Adipocyte (in vitro differentiated cells): ENCODE data around the gene CPNE5.

Experiments
- DNase-seq: peaks from one replicate; pipeline ENCODE4 v3.0.0-alpha.2; 2015; ENCODE audit warnings: low read depth
- H3K27me3 ChIP-seq: replicated peaks from 2 replicates; pipeline ENCODE4 v1.7.0; 2013; ENCODE audit warnings: mild to moderate bottlenecking, low read length, moderate library complexity; ENCODE audit not compliant: control insufficient read depth, insufficient read depth
- H3K36me3 ChIP-seq: 2 replicates; pipeline ENCODE4 v1.7.0; 2013; ENCODE audit warnings: low read length, mild to moderate bottlenecking, moderate library complexity; ENCODE audit not compliant: control insufficient read depth, insufficient read depth, severe bottlenecking
- H3K4me1 ChIP-seq: 2 replicates; pipeline ENCODE4 v1.7.0; 2013; ENCODE audit warnings: mild to moderate bottlenecking, low read length, moderate library complexity; ENCODE audit not compliant: control insufficient read depth, insufficient read depth
- H3K4me3 ChIP-seq: 2 replicates; pipeline ENCODE4 v1.7.0; 2013; ENCODE audit warnings: mild to moderate bottlenecking, low read length, moderate library complexity
- H3K9ac ChIP-seq: 2 replicates; pipeline ENCODE4 v1.7.0; 2013; ENCODE audit warnings: mild to moderate bottlenecking, low read length, moderate library complexity
- H3K9me3 ChIP-seq: 2 replicates; pipeline ENCODE4 v1.7.0; 2013; ENCODE audit warnings: mild to moderate bottlenecking, low read length, moderate library complexity; ENCODE audit not compliant: control insufficient read depth

CPNE5 gene

DNA sequence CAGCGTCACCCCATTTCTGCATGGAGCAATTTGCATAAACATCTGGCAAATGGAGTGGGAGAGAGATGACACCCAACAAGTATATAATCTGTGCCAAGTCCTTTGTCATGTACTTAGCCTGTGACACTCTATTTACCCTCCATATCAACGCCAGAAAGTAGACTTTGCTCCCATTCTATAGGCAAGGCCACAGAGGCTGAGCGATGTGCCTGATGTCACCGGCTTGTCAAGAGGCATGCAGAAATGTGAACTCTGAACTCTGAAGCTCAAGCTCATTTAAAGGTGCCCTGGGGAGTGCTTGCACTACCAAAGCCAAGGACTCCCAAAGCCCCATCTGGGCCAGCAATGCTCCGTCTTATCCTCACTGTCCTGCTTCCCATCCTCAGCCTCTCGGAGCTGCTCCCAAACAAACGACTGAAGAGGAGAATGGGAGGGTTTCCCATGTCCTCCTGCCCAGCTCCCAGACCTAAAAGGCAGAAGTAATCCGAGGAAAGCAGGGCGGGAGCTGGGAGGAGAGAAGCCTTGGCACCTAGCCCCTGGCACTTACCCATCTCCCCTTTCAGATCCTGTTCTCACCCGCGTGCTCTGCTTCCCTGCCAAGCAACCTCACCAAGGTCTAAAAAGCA lies 9.2 kb downstream of the CPNE5 start:
- H3K36me3 ChIP-seq = no peaks in the 10 kb centered on the region
- no peaks in the 10 kb centered on the region for H3K9me3 ChIP-seq
- no peak overlapping the region for H3K9ac ChIP-seq
- peaks cover 21% of the 10 kb centered on the region for H3K4me1 ChIP-seq
- H3K27me3 ChIP-seq = peaks cover 24% of the 10 kb centered on the region
- H3K4me3 ChIP-seq = no peak overlapping the region
- no peak for DNase-seq

DNA sequence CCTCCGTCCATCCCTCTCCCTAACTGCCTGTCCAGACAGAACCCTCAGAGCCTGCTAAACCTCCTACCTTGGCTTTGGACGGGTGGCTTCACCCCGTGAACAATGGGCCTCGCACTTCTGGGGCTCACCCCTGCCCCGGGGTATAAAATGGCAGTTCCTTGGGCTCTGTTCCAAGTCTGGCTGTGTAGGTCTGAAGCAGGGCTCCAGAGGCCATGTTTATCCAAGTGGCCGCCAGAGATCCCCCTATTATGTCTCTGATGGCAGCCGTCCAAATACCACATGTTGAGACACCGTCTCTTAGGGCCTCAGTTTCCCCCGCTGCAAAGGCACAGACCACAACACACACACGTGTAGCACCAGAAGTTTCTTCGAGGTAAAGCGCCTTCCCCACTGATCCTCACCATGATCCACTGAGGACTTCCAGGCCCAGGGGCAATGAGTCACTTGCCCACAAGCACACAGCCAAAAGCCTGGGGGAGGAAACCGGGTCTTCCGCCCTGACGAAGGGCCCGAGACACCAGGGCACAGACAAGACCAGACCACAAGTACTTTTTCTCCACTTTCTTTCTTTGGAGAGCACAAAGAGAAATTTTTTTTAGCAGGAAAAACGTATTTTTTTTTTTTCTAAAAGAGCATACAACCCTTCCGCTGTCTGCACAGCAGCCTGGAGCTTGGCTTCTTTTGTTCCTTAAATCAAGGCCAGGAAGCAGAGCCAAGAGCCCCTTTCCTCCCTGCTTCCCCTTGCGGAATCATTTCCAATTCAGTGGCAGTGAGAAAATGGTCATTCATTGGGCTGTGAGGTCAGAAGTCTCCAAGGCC lies 11.8 kb downstream of the CPNE5 start:
- peak; percentile 37 for DNase-seq
- H3K4me3 ChIP-seq = peak overlapping the region; percentile 25
- peaks cover 21% of the 10 kb centered on the region for H3K4me1 ChIP-seq
- peaks cover 29% of the 10 kb centered on the region for H3K27me3 ChIP-seq
- H3K9ac ChIP-seq = no peak overlapping the region
- no peaks in the 10 kb centered on the region for H3K9me3 ChIP-seq
- no peaks in the 10 kb centered on the region for H3K36me3 ChIP-seq

DNA sequence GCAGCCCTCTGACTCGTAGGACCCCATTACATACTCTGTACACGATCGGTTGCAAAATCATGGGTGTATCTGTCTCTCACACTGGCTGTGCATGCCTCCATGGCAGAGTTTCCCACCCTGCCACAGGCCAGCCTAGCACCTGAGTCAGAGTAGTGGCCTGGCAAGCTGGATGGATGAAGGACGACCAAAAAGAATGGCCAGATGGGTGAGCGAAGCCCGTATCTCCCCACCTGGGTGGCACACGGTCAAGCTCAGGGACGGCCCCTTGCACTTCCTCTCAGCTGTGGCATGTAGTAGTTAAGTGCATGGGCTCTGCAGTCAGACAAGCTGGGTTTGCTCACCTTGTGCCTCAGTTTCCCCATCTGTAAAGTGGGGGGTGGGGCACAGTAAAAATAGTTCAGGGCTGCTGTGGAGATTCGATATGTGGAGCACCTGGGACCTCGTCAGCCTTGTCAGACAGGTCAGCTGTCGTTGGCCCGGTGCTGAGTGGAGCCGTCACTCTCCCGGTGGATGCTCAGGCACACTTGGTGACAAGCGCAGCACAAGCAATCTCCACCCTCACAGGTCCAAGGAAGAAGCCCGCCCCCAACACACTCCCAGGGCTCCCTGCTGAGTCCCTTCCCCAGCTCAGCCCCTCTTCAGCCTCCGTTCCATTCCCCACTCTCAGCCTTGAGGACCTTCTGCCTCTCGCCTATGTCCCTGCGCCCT lies 12.6 kb downstream of the CPNE5 start:
- H3K4me3 ChIP-seq = no peak overlapping the region
- no peak for DNase-seq
- no peak overlapping the region for H3K9ac ChIP-seq
- H3K36me3 ChIP-seq = no peaks in the 10 kb centered on the region
- H3K27me3 ChIP-seq = peaks cover 37% of the 10 kb centered on the region
- peaks cover 21% of the 10 kb centered on the region for H3K4me1 ChIP-seq
- no peaks in the 10 kb centered on the region for H3K9me3 ChIP-seq

DNA sequence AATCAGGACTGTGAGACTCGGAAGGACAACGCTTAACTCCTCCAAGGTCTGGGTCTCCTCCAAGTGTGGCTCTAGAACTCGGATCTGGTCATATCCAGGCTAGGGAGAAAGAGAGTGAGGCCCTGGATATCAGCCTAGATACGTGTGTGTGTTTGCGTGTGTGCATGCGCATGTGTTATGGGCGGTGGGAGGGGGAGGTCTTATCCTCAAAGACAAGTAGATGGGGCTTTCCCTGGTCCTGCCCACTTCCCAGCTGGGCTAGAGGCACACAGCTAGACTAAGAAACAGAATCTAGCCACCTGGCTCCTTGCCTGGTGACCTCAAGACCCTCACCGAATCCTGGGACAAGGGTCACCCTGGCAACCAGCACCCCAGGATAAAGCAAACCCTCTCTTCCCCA lies 13.2 kb downstream of the CPNE5 start:
- DNase-seq = no peak
- H3K4me1 ChIP-seq = peaks cover 21% of the 10 kb centered on the region

DNA sequence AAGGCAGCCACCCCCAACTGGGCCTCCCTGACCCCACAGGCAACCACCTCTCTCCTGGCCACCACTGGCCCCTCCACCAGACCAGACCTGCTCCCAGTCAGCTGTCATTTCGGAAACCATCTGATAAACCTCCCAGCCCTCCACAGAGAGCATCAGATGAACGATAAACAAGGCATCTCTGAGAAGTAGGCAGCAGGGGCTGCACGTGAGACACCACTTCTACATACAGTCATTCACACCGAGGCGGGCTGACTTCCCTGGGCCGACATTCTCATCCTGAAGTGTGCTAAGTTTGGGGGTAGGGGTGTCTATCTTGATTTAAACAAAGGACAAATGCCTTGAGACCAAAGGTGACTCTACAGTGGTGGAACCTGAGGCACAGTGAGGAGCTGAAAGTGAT lies 13.8 kb downstream of the CPNE5 start:
- Histone ChIP-seq H3K4me1 (peaks cover 19% of the 10 kb centered on the region), H3K9ac (no peak overlapping the region), H3K36me3 (no peaks in the 10 kb centered on the region), H3K9me3 (no peaks in the 10 kb centered on the region), H3K27me3 (peaks cover 37% of the 10 kb centered on the region), H3K4me3 (no peak overlapping the region)
- DNase-seq = no peak

More for the DNA sequence above, 13.2 kb downstream of the CPNE5 start:
- no peak overlapping the region for H3K9ac ChIP-seq
- no peaks in the 10 kb centered on the region for H3K36me3 ChIP-seq
- H3K9me3 ChIP-seq = no peaks in the 10 kb centered on the region
- no peak overlapping the region for H3K4me3 ChIP-seq
- H3K27me3 ChIP-seq = peaks cover 37% of the 10 kb centered on the region

DNA sequence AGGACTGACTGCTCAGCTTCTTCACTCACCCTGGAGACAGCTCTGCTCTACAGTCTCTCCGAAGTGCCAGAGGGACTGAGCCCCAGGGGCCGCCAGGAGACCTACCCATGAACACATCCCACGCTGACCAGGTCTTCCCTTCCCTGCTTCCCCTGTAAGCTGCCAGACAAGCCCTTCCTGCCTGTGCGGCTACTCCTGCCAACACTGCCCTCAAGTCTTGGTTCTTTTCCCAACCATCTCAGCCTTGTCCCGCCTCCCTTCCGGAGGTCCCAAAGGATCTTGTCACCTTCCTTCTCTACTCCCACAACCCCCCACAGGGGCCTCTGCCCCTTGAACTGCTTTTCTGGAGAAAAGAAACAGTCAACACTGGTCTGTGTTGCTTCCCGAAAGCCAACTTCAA lies 15.0 kb downstream of the CPNE5 start:
- no peak overlapping the region for H3K4me3 ChIP-seq
- peaks cover 11% of the 10 kb centered on the region for H3K4me1 ChIP-seq
- no peak for DNase-seq

DNA sequence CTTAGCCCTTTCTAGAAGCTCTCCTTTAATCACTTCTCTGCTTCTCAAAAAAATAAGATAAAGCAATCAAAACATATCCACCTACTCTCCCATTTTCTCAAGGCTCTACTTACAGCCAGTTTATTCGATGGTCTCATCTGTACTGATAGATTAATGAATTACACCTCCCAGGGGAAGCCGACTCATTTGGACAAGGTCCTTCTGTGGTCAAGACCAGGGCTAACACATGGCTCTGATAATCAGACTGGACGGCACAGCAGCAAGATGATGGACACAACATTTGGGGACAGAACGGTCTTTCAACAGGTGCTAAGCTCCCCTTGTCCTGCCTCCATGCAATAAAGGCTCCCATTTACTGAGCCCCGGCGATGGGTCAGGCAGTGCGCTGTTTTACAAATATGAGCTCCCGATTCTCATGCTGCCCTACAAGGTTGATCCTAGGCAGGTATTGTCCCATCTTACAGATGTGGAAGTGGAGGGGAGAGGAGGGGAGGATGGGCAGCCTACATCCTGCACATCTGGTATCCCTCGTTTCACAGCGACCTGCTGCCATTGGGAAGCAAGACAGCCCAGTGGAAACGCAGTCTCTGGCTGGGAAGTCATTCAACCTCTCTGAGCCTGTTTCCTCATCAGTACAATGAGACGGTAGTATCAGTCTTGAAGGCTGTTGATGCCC lies 15.7 kb downstream of the CPNE5 start:
- no peak overlapping the region for H3K9ac ChIP-seq
- H3K4me3 ChIP-seq = no peak overlapping the region
- no peaks in the 10 kb centered on the region for H3K9me3 ChIP-seq
- DNase-seq = no peak
- H3K4me1 ChIP-seq = peaks cover 11% of the 10 kb centered on the region
- H3K27me3 ChIP-seq = peaks cover 27% of the 10 kb centered on the region
- H3K36me3 ChIP-seq = no peaks in the 10 kb centered on the region

More for the DNA sequence above, 15.0 kb downstream of the CPNE5 start:
- no peaks in the 10 kb centered on the region for H3K36me3 ChIP-seq
- H3K9me3 ChIP-seq = no peaks in the 10 kb centered on the region
- peaks cover 33% of the 10 kb centered on the region for H3K27me3 ChIP-seq
- no peak overlapping the region for H3K9ac ChIP-seq

DNA sequence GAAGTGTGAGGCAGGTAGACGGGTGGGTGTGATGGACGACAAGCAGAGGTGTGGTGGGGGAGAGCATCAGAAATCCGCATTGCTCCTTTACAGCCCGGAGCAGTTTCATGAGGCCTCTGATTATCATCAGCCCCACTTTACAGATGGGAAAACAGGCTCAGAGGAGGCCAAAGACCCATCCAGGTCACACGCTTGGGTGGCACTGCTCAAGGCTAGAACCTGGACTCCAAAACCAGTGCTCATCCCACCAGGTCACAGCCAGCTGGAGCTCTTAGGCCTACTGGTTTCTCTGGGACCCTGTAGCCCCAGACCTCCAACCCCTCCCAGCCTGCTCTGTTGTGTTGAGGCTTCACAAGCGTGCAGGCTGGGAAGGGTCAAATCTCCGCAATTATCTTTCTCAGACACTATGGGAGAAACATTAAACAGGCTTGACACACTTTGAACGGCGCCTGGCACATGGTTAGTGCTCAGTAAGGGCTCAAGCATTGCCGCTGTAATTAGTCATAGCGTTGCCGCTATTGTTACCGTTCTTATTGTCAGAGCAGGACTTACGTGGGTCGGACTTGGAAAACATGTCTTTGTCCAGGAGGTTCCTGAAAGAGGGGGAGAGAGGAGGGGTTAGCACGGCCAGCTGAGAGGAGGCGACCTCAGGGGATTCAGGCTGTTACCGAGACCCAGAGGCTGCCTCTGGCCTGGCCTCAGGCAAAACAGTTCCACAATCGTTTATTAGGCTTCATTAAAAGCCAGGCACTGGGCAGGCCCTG lies 16.6 kb downstream of the CPNE5 start:
- DNase-seq = no peak
- Histone ChIP-seq H3K36me3 (no peaks in the 10 kb centered on the region), H3K9ac (no peak overlapping the region), H3K27me3 (peaks cover 26% of the 10 kb centered on the region), H3K9me3 (no peaks in the 10 kb centered on the region), H3K4me1 (peaks cover 8% of the 10 kb centered on the region), H3K4me3 (no peak overlapping the region)

DNA sequence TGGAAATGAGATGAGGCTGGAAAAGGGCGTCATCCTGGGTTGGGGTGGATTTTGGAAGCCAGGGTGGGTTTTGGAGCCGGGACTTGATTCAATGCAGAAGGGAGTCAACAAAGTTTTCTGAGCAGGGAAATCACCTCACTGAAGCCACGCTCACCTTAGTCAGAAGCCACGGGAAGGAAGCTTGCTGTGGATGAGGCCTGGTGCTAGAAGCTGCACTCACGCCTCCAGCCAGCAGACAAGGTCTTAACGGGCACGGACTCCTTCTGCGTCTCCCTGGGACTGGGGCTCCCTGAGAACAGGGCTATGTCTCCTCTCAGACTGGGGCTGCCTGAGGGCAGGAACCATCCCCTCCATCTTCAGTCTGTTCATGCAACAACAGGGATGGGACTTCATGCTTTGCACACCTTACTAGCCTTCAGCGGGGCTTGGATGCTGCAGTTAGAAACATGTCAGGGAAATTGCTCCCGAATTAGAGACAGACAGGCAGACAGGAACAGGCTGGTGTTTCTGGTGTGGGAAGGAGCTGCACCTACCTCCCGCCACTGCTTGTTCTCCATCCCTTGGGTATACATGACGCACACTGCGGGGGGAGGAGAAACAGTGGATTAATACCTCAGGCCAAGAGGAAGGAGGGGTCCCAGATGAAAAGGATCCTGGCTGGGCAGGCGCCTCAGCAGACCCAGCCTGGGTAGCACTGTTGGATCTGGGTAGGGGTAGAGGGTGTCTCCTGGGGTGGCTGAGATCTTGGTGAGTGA lies 17.5 kb downstream of the CPNE5 start:
- no peaks in the 10 kb centered on the region for H3K9me3 ChIP-seq
- H3K27me3 ChIP-seq = peaks cover 32% of the 10 kb centered on the region
- H3K4me3 ChIP-seq = no peak overlapping the region
- H3K36me3 ChIP-seq = no peaks in the 10 kb centered on the region
- H3K9ac ChIP-seq = no peak overlapping the region
- no peak for DNase-seq
- no peaks in the 10 kb centered on the region for H3K4me1 ChIP-seq
